Measurements from ENCODE around the gene EVA1C. TPM values are rescaled to one million over a fixed set of nuclear protein-coding genes. Genes with fewer than 3 reads are reported as not detected.

The EVA1C gene
- total and polyA plus RNA-seq, 9 of the 15 experiments (the other 6 are each of a cell fraction or from before 2014, with no cell fraction given): 0.22 TPM; not detected in 8

- TF ChIP-seq E2F6 (IDR thresholded peaks at IDR 0.05; ENCODE audit: borderline replicate concordance in 1 of 2, extremely low read depth in 1 of 2, insufficient read depth in 1 of 2, insufficient read length in 1 of 2, low read depth in 1 of 2, low read length in 1 of 2, poor library complexity in 1 of 2, severe bottlenecking in 1 of 2): peak; percentile 62 to 67
- peak; percentile 95 for TF ChIP-seq SPI1 (IDR thresholded peaks at IDR 0.05; ENCODE audit: borderline replicate concordance, low read depth, low read length)
- TF ChIP-seq NFATC3 (IDR thresholded peaks at IDR 0.05): no peak
- TF ChIP-seq ZSCAN32 (CRISPR knock-in tag; IDR thresholded peaks at IDR 0.05): no peak
- 0 out of 2 replicates have a peak, but pooled peaks have one; percentile 56 for TF ChIP-seq DIDO1 (tag; IDR thresholded peaks at IDR 0.05; ENCODE audit: low read depth)
- no peak for TF ChIP-seq TCFL5 (CRISPR knock-in tag; conservative IDR thresholded peaks at IDR 0.05)
- no peak for TF ChIP-seq ZNF174 (CRISPR knock-in tag; IDR thresholded peaks at IDR 0.05)
- TF ChIP-seq ZNF277 (CRISPR knock-in tag; IDR thresholded peaks at IDR 0.05; ENCODE audit: borderline replicate concordance): no peak
- peak; percentile 52; the same call in 1 of the 2 replicates for TF ChIP-seq ZNF311 (CRISPR knock-in tag; IDR thresholded peaks at IDR 0.05)
- no peak for TF ChIP-seq CAMTA2 (CRISPR knock-in tag; conservative IDR thresholded peaks at IDR 0.05)
- TF ChIP-seq SMARCC2 (IDR thresholded peaks at IDR 0.05; ENCODE audit: low read depth): no peak
- TF ChIP-seq ZNF143 (CRISPR knock-in tag; IDR thresholded peaks at IDR 0.05): no peak
- TF ChIP-seq CEBPG (CRISPR knock-in tag; IDR thresholded peaks at IDR 0.05): no peak
- no peak for TF ChIP-seq CEBPG (tag; conservative IDR thresholded peaks at IDR 0.05 in 1 of 2, IDR thresholded peaks at IDR 0.05 in 1 of 2)
- no peak for TF ChIP-seq USF1 (CRISPR knock-in tag; IDR thresholded peaks at IDR 0.05)
- peak; percentile 95 for TF ChIP-seq SUPT5H (IDR thresholded peaks at IDR 0.05)
- no peak for TF ChIP-seq ZNF316 (IDR thresholded peaks at IDR 0.05)
- no peak for TF ChIP-seq IRF9 (tag; IDR thresholded peaks at IDR 0.05)
- TF ChIP-seq POLR3A (IDR thresholded peaks at IDR 0.05; ENCODE audit: borderline replicate concordance, extremely low read depth, insufficient read depth, insufficient read length): no peak
- TF ChIP-seq SAFB2 (IDR thresholded peaks at IDR 0.05; ENCODE audit: borderline replicate concordance, low read depth, low read length, severe bottlenecking): no peak
- peak; percentile 73 for TF ChIP-seq C11orf30 (IDR thresholded peaks at IDR 0.05; ENCODE audit: low read depth)
- no peak for TF ChIP-seq ZNF695 (CRISPR knock-in tag; IDR thresholded peaks at IDR 0.05)
- TF ChIP-seq NCOA6 (IDR thresholded peaks at IDR 0.05): no peak
- no peak for TF ChIP-seq SNRNP70 (optimal IDR thresholded peaks at IDR 0.05; ENCODE audit: low read depth, low read length)
- peak; percentile 75 for TF ChIP-seq TBP (optimal IDR thresholded peaks at IDR 0.05; ENCODE audit: low read depth, low read length)
- peak; percentile 98 for TF ChIP-seq EP400 (IDR thresholded peaks at IDR 0.05)
Observed at GRCh38 chr21:32392880-32393676, 19.4 kb upstream of the EVA1C start, which contains the start of gene URB1 (continued).
